Activated CD8-positive, alpha-beta T cell treated with anti-CD3 and anti-CD28 coated beads for 36 hours (primary cell): ENCODE data around the gene TREM2. TPM values are rescaled to one million over a fixed set of nuclear protein-coding genes. Genes with fewer than 3 reads are reported as not detected.

Source experiments
- ATAC-seq: fragments of 200-7000 bp; cut with Tn5 transposase; one replicate; pipeline ENCODE4 v1.10.0; 2021; ENCODE audit warnings: mild to moderate bottlenecking, moderate library complexity
- CTCF ChIA-PET: fragments of 350-600 bp; sonication (Branson Sonifier 250); formaldehyde crosslinking; loops from one replicate; lab custom pipeline; 2021; ENCODE audit warnings: antibody characterized with exemption; lab: Charles Lee
- POLR2A ChIA-PET: fragments of 350-600 bp; sonication (Branson Sonifier 250); formaldehyde crosslinking; loops from one replicate; lab custom pipeline; 2021; ENCODE audit warnings: antibody characterized with exemption; lab: Charles Lee
- DNase-seq: peaks from one replicate; pipeline ENCODE4 v3.0.0-alpha.2; 2020
- H3K27ac Mint-ChIP-seq: one replicate; pipeline ENCODE4 v1.8.0; 2021; ENCODE audit warnings: mild to moderate bottlenecking, mixed read lengths
- H3K27me3 Mint-ChIP-seq: one replicate; pipeline ENCODE4 v1.8.0; 2021; ENCODE audit warnings: mixed read lengths
- H3K36me3 Mint-ChIP-seq: one replicate; pipeline ENCODE4 v1.8.0; 2021; ENCODE audit warnings: low read depth, mixed read lengths
- H3K4me1 Mint-ChIP-seq: one replicate; pipeline ENCODE4 v1.8.0; 2021; ENCODE audit warnings: low read depth, mixed read lengths
- H3K4me3 Mint-ChIP-seq: one replicate; pipeline ENCODE4 v1.8.0; 2021; ENCODE audit warnings: mild to moderate bottlenecking, moderate library complexity, mixed read lengths
- H3K9me3 Mint-ChIP-seq: one replicate; pipeline ENCODE4 v1.8.0; 2021; ENCODE audit warnings: mixed read lengths
- CTCF ChIP-seq: fragments of 200-600 bp; IDR thresholded peaks from one replicate; pipeline ENCODE4 v1.8.0; 2022; ENCODE audit warnings: antibody characterized with exemption, mild to moderate bottlenecking
- intact Hi-C: fragments of 100-400 bp; cut with micrococcal nuclease; formaldehyde crosslinking; loops from one replicate; pipeline ENCODE4 v1.10.0; 2022
- total RNA-seq, 2 experiments: library from RNA; stranded (reverse); gene quantifications; one replicate each; pipeline ENCODE4 v1.2.3, GENCODE V29; 2021

TREM2 gene
- total RNA-seq, 2 experiments from 2014 or later = not detected

GRCh38 chr6:41197234-41197633 is 34.3 kb upstream of the TREM2 start:
- intact Hi-C loops = no loop called here
- CTCF ChIA-PET = interaction anchor here (1.2 to 2.9 kb wide), 8 partner anchors 9 to 122 kb away, joined by 3 to 13 read pairs (median 4); no protein-coding TSS in a partner anchor
- Mint-ChIP-seq H3K27ac (no peak overlapping the region), H3K4me1 (peaks cover 51% of the 10 kb centered on the region), H3K4me3 (no peak overlapping the region), H3K9me3 (no peaks in the 10 kb centered on the region), H3K27me3 (no peaks in the 10 kb centered on the region), H3K36me3 (peaks cover 3% of the 10 kb centered on the region)
- POLR2A ChIA-PET = interaction anchor here (1.1 kb wide), 2 partner anchors 9 to 14 kb away, joined by 3 to 5 read pairs; no protein-coding TSS in a partner anchor
- DNase-seq (no peak), ATAC-seq (no peak)
- TF ChIP-seq CTCF = no peak

GRCh38 chr6:41194386-41194785 is 31.5 kb upstream of the TREM2 start:
- Mint-ChIP-seq H3K36me3 (peaks cover 10% of the 10 kb centered on the region), H3K27me3 (no peaks in the 10 kb centered on the region), H3K4me3 (no peak overlapping the region), H3K27ac (no peak overlapping the region), H3K4me1 (peaks cover 23% of the 10 kb centered on the region), H3K9me3 (peaks cover 9% of the 10 kb centered on the region)
- ChIA-PET CTCF (no interaction called here), POLR2A (no interaction called here)
- TF ChIP-seq CTCF = no peak
- ATAC-seq (no peak), DNase-seq (no peak)
- intact Hi-C loops = no loop called here

- CTCF ChIA-PET = no interaction called here
These were observed 31.0 kb upstream of the TREM2 start for GRCh38 chr6:41193884-41194283.

GRCh38 chr6:41193171-41193734 is 30.3 kb upstream of the TREM2 start:
- ChIA-PET POLR2A (no interaction called here), CTCF (interaction anchor here (1.4 kb wide), 1 partner anchor 17 kb away, joined by 6 read pairs; no protein-coding TSS in a partner anchor)
- peaks cover 12% of the 10 kb centered on the region for H3K9me3 Mint-ChIP-seq
- intact Hi-C loops = no loop called here
- DNase-seq (peak; percentile 28), ATAC-seq (peak; percentile 60)
- TF ChIP-seq CTCF = no peak
- no peaks in the 10 kb centered on the region for H3K27me3 Mint-ChIP-seq
- H3K4me1 Mint-ChIP-seq = peaks cover 22% of the 10 kb centered on the region
- H3K36me3 Mint-ChIP-seq = peaks cover 11% of the 10 kb centered on the region
- peak overlapping the region; percentile 1 for H3K27ac Mint-ChIP-seq
- H3K4me3 Mint-ChIP-seq = no peak overlapping the region

More at GRCh38 chr6:41193884-41194283, 31.0 kb upstream of the TREM2 start:
- H3K9me3 Mint-ChIP-seq = peaks cover 12% of the 10 kb centered on the region
- H3K36me3 Mint-ChIP-seq = peaks cover 11% of the 10 kb centered on the region
- intact Hi-C loops = no loop called here
- no peak overlapping the region for H3K27ac Mint-ChIP-seq
- ATAC-seq (no peak), DNase-seq (no peak)
- no peak for TF ChIP-seq CTCF
- POLR2A ChIA-PET = no interaction called here
- H3K4me1 Mint-ChIP-seq = peaks cover 20% of the 10 kb centered on the region
- no peak overlapping the region for H3K4me3 Mint-ChIP-seq
- no peaks in the 10 kb centered on the region for H3K27me3 Mint-ChIP-seq

- H3K4me3 Mint-ChIP-seq = no peak overlapping the region
- ChIA-PET CTCF (interaction anchor here (0.7 to 3.3 kb wide), 17 partner anchors 9 to 143 kb away, joined by 3 to 18 read pairs (median 5); partner anchors contain the start of gene TREML2), POLR2A (no interaction called here)
- H3K9me3 Mint-ChIP-seq = peaks cover 12% of the 10 kb centered on the region
- DNase-seq = peak; percentile 62
- H3K27ac Mint-ChIP-seq = no peak overlapping the region
- intact Hi-C loops = no loop called here
- ATAC-seq = peak; percentile 76
- H3K4me1 Mint-ChIP-seq = peaks cover 18% of the 10 kb centered on the region
- H3K36me3 Mint-ChIP-seq = peaks cover 11% of the 10 kb centered on the region
- no peaks in the 10 kb centered on the region for H3K27me3 Mint-ChIP-seq
- TF ChIP-seq CTCF = peak; percentile 66
These were observed 28.7 kb upstream of the TREM2 start for GRCh38 chr6:41191569-41191968.
